RWPE1 (cell line): Measurements from ENCODE around the gene RAP1GAP.
A peak's percentile ranks its signal among the peaks of the same experiment; 100 is the strongest.

Experiments used
- CTCF ChIA-PET: fragments of 350-600 bp; sonication (Branson Sonifier 250); formaldehyde crosslinking; extraction: SDS; loops from one replicate; lab custom pipeline; 2021; lab: Yijun Ruan, JAX
- POLR2A ChIA-PET: fragments of 400-600 bp; formaldehyde crosslinking; extraction: SDS; loops from one replicate; lab custom pipeline; 2020; ENCODE audit warnings: antibody characterized with exemption; ENCODE audit not compliant: low non-redundant PET; lab: Yijun Ruan, JAX
- DNase-seq: peaks from one replicate; pipeline ENCODE4 v3.0.0; 2012; ENCODE audit warnings: low spot score
- H3K27ac ChIP-seq: fragments of 450-650 bp; 2 replicates; pipeline ENCODE4 v1.5.1; 2017
- TF ChIP-seq, protein P1 (sequence below): fragments of 450-650 bp; conservative IDR thresholded peaks from 2 replicates; pipeline ENCODE4 v1.5.1; 2017; ENCODE audit warnings: low read depth, mild to moderate bottlenecking

Gene RAP1GAP

GRCh38 chr1:21648791-21649190 lies 20.4 kb downstream of the RAP1GAP start:
- TF ChIP-seq, protein P1, sequence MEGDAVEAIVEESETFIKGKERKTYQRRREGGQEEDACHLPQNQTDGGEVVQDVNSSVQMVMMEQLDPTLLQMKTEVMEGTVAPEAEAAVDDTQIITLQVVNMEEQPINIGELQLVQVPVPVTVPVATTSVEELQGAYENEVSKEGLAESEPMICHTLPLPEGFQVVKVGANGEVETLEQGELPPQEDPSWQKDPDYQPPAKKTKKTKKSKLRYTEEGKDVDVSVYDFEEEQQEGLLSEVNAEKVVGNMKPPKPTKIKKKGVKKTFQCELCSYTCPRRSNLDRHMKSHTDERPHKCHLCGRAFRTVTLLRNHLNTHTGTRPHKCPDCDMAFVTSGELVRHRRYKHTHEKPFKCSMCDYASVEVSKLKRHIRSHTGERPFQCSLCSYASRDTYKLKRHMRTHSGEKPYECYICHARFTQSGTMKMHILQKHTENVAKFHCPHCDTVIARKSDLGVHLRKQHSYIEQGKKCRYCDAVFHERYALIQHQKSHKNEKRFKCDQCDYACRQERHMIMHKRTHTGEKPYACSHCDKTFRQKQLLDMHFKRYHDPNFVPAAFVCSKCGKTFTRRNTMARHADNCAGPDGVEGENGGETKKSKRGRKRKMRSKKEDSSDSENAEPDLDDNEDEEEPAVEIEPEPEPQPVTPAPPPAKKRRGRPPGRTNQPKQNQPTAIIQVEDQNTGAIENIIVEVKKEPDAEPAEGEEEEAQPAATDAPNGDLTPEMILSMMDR, result no peak
- CTCF ChIA-PET, result no interaction called here
- no peak overlapping the region for H3K27ac ChIP-seq
- DNase-seq, result no peak
- POLR2A ChIA-PET, result no interaction called here

DNA sequence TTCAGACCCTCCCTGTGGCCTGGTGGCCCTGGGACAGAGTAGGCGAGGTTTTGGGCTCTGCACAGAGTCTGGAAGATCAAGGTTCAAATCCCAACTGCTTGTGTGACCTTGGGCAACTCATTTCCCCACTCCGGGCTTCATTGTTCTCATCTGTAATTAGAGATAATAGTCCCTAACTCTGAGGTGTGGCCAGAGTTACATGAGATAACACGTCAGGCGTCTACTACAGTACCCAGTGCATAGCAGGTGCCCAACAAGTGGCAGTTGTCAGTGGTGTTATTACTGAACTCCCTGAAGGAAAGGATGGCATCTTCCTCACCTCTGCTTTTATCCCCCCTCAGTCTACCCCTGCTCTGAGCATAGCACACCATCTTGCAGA lies 20.8 kb downstream of the RAP1GAP start:
- ChIA-PET CTCF (no interaction called here), POLR2A (no interaction called here)
- no peak for DNase-seq
- TF ChIP-seq, protein P1, result no peak
- no peak overlapping the region for H3K27ac ChIP-seq

DNA sequence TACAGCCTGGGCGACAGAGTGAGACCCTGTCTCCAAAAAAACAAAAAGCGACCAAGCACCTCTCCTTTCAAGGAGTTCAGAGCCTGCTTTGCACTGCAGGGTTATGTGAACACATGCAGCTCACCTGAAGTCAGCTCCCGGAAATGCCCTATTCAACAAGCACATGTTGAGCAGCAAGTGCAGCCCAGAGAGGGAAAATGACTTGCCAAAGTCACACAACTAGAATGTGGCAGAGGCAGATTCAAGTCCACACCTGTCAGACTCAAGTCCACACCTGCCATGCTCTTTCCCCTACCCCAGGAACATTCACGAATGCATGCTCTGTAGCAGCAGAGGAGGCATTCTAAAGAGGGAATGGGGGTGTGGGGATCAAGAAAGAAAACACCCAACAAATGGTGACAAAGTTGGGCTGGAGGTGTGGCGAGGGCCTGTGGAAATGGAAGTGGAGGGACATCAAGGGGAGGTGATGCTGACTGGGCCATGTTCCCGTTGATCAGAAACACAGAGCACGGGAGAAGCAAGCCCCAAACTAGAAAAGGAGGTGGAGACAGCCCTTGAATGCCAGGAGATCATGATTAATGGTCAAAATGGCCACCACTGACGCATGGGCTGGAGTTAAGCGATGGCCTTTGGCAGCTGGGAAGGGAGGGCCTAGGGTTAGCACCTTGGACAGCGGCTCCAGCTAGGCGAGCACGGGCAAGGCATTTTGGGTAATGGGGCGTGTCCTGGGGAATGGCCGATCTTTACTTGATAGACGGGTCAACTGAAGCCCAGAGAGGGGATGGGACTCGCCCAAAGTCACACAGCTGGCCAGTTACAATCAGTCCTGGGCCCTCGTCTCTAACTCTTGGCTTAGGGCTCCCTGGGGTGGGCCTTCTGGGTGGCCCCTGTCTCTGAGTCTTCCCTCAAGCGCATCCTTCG lies 21.5 kb downstream of the RAP1GAP start:
- POLR2A ChIA-PET, result no interaction called here
- CTCF ChIA-PET, result no interaction called here
- peak; percentile 80 for DNase-seq
- TF ChIP-seq, protein P1, result no peak
- H3K27ac ChIP-seq, result no peak overlapping the region

DNA sequence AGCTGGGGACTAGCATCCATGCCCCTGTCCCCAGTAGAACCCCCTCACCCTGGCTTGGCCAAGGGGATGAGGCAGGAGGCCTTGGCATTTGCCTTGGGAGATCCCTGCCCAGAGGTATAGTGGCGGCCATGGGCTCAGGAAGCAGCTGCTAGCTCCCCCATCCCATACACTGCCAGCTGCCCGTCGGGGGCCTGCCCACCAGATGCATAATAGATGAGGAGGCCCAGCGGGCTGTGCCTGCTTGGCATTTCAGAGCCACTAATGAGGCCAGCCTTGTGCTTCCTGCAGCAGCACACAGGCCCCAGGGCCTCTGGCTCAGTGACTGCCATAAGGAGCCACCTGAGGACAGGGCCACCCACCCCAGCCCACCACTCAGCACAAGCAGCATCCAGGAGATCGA lies 23.6 kb downstream of the RAP1GAP start:
- H3K27ac ChIP-seq, result no peak overlapping the region
- no peak for DNase-seq
- POLR2A ChIA-PET, result no interaction called here
- CTCF ChIA-PET, result interaction anchor here (1.8 kb wide), 1 partner anchor 13 kb away, joined by 6 read pairs; no protein-coding TSS in a partner anchor
- TF ChIP-seq, protein P1, result no peak

DNA sequence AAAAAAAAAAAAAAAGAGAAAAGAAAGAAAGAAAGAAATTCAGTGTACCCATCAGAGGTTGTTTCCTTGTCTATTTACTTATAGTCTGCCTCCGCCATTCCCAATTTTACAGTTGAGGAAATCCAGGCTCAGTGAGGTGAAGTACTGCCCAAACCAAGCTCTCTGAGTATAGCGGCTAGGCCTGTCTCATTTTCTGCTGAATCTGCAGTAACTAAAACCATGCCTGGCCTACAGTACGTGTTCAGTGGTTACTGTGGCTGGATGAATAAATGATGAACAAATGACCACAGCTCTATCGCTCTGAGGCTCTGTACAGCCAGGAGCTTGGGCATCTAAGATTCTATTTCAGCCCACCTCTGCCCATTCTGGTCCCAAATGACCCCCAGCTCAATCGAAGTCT lies 24.3 kb downstream of the RAP1GAP start:
- DNase-seq, result no peak
- H3K27ac ChIP-seq, result no peak overlapping the region
- TF ChIP-seq, protein P1, result no peak
- CTCF ChIA-PET, result interaction anchor here (1.8 kb wide), 1 partner anchor 13 kb away, joined by 6 read pairs; no protein-coding TSS in a partner anchor
- POLR2A ChIA-PET, result no interaction called here

DNA sequence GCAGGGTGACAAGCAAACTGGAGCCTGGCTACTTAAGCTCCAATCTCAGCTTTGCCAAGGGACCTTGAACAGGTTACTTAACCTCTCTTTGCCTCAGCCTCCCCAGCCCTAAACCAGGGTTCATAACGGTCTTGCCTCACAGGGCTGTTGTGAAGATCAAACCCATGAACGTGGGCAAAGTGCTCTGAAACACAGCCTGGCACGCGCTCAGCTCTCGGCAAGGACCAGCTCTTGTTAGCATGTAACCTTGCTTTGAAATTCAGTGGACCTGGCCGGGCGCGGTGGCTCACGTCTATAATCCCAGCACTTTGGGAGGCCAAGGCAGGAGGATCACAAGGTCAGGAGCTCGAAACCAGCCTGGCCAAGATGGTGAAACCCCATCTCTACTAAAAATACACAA lies 24.8 kb downstream of the RAP1GAP start:
- TF ChIP-seq, protein P1, result no peak
- DNase-seq, result no peak
- CTCF ChIA-PET, result interaction anchor here (1.8 kb wide), 1 partner anchor 14 kb away, joined by 6 read pairs; no protein-coding TSS in a partner anchor
- POLR2A ChIA-PET, result no interaction called here
- no peak overlapping the region for H3K27ac ChIP-seq
